ENCODE measurements around the gene PATE1. TPM values are rescaled to one million over a fixed set of nuclear protein-coding genes. Genes with fewer than 3 reads are reported as not detected.

The PATE1 gene
- polyA plus RNA-seq, 1 experiment, result not detected

DNA sequence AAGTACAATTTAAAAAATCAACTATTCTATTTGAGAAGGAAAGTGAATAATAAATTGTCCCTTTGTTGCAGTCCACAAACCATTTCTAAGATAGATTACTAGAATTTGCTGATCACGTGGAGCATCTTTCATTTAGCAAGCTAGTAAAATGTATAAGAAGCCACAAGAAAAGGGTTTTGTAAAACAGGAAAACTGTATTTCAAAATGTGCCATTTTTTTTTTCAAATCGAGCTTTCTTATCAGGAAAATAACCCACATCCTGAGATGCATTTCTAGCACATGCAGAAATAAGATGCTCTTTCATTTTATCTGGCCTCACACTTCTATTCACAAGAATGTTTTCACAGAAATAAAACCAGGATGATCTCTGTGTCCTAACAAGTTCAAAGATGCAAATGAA is 38.6 kb downstream of the PATE1 start:
- CTCF ChIA-PET, result no interaction called here
- Histone ChIP-seq H3K36me3 (ENCODE audit: control insufficient read depth, insufficient read depth, low read length) (no peaks in the 10 kb centered on the region), H3K27me3 (ENCODE audit: control insufficient read depth, insufficient read depth, low read length) (no peaks in the 10 kb centered on the region), H3K4me3 (ENCODE audit: low read depth, low read length) (no peak overlapping the region)
- POLR2A ChIA-PET, result no interaction called here
- TF ChIP-seq, protein P1, sequence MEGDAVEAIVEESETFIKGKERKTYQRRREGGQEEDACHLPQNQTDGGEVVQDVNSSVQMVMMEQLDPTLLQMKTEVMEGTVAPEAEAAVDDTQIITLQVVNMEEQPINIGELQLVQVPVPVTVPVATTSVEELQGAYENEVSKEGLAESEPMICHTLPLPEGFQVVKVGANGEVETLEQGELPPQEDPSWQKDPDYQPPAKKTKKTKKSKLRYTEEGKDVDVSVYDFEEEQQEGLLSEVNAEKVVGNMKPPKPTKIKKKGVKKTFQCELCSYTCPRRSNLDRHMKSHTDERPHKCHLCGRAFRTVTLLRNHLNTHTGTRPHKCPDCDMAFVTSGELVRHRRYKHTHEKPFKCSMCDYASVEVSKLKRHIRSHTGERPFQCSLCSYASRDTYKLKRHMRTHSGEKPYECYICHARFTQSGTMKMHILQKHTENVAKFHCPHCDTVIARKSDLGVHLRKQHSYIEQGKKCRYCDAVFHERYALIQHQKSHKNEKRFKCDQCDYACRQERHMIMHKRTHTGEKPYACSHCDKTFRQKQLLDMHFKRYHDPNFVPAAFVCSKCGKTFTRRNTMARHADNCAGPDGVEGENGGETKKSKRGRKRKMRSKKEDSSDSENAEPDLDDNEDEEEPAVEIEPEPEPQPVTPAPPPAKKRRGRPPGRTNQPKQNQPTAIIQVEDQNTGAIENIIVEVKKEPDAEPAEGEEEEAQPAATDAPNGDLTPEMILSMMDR (IDR thresholded peaks at IDR 0.05; ENCODE audit: insufficient read depth, low read depth, low read length), result no peak
- no peak for DNase-seq (ENCODE audit: low read depth)

DNA sequence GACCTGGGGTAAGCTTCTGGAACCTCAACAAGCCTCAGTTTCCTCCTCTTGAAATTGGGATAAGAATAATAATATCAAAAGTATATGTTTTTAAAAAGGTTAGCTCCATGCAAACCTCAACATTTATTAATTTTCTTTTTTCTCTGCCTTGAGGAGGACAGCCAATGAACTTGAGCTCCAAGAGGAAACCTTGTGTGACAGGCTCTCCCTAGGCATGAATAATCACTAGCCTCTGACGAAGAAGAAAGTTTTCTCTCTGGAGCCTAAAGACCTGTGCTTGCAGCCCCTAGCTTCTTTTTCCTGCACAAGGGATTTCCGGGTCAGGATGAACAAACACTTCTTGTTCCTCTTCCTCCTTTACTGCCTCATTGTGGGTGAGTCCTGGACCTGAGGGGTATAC is 41.7 kb downstream of the PATE1 start, which contains the start of gene PATE3:
Gene PATE3 (plus strand): TSS at position 301 of the 400 bp plus-strand sequence. CDS start 25 bp downstream, at position 326.
- Histone ChIP-seq H3K27me3 (ENCODE audit: control insufficient read depth, insufficient read depth, low read length) (no peaks in the 10 kb centered on the region), H3K36me3 (ENCODE audit: control insufficient read depth, insufficient read depth, low read length) (no peaks in the 10 kb centered on the region), H3K4me3 (ENCODE audit: low read depth, low read length) (no peak within 1 kb of the TSS)
- CTCF ChIA-PET, result no interaction called here
- DNase-seq (ENCODE audit: low read depth), result no peak
- TF ChIP-seq, protein P1 (IDR thresholded peaks at IDR 0.05; ENCODE audit: insufficient read depth, low read depth, low read length), result no peak
- POLR2A ChIA-PET, result no interaction called here

DNA sequence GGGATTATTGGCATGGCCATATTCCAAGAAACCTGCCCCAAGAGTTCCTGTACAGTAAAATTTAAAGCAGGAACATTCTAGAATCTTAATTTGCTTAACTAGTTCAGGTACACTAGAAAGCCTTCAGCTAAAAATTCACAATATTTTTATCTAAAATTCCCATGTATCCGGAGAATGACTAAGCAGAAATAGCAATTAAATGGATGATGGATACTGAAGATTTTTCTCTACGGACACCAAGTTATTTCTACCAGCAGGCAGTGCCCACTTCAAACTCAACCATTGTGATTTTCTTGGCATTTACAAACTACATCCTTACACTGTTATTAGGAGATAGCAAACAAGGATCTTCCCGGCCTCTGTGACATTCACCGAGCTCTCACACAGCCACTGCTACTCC is 44.7 kb downstream of the PATE1 start:
- POLR2A ChIA-PET, result no interaction called here
- no peak overlapping the region for H3K4me3 ChIP-seq (ENCODE audit: low read depth, low read length)

DNA sequence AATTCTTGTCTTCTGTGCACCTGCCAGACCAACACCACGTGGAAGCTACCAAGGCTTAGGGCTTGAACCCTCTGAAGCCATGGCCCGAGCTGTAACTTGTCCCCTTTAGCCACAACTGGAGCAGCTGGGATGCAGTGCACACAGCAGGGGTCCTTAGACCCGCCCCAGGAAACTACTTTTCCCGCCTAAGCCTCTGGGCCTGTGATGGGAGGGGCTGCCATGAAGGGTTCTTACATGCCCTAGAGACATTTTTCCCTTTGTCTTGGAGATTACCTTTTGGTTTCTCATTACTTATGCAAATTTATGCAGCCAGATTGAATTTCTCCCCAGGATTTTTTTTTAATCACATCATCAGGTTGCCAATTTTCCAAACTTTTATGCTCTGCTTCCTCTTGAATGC is 51.6 kb downstream of the PATE1 start:
- H3K36me3 ChIP-seq (ENCODE audit: control insufficient read depth, insufficient read depth, low read length), result no peaks in the 10 kb centered on the region

More for the DNA sequence above, 44.7 kb downstream of the PATE1 start:
- CTCF ChIA-PET, result no interaction called here
- TF ChIP-seq, protein P1 (IDR thresholded peaks at IDR 0.05; ENCODE audit: insufficient read depth, low read depth, low read length), result no peak
- no peaks in the 10 kb centered on the region for H3K27me3 ChIP-seq (ENCODE audit: control insufficient read depth, insufficient read depth, low read length)
- no peak for DNase-seq (ENCODE audit: low read depth)
- no peaks in the 10 kb centered on the region for H3K36me3 ChIP-seq (ENCODE audit: control insufficient read depth, insufficient read depth, low read length)

More for the DNA sequence above, 51.6 kb downstream of the PATE1 start:
- Histone ChIP-seq H3K27me3 (ENCODE audit: control insufficient read depth, insufficient read depth, low read length) (no peaks in the 10 kb centered on the region), H3K4me3 (ENCODE audit: low read depth, low read length) (no peak overlapping the region)
- TF ChIP-seq, protein P1 (IDR thresholded peaks at IDR 0.05; ENCODE audit: insufficient read depth, low read depth, low read length), result no peak
- POLR2A ChIA-PET, result no interaction called here
- CTCF ChIA-PET, result no interaction called here
- DNase-seq (ENCODE audit: low read depth), result no peak

Other genes starting within 250 kb of the PATE1 start
- gene EI24, start 176.8 kb upstream of the PATE1 start, polyA plus RNA-seq (2011; rRNA removed), result 72.1 and 114 TPM in 2 replicates
- gene STT3A, start 153.4 kb upstream of the PATE1 start, polyA plus RNA-seq (2011; rRNA removed), result 363 and 492 TPM in 2 replicates
- 11.4 and 25.2 TPM in 2 replicates for gene CHEK1, start 121.1 kb upstream of the PATE1 start, polyA plus RNA-seq (2011; rRNA removed)
- gene ACRV1, start 65.4 kb upstream of the PATE1 start, polyA plus RNA-seq (2011; rRNA removed), result 0.22 TPM in 1 of 2 replicates, not detected in the other
- not detected in 2 replicates for gene PATE2, start 32.5 kb downstream of the PATE1 start, polyA plus RNA-seq (2011; rRNA removed)
- gene PATE3, start 41.8 kb downstream of the PATE1 start, polyA plus RNA-seq (2011; rRNA removed), result not detected in 2 replicates
- gene PATE4, start 87.0 kb downstream of the PATE1 start, polyA plus RNA-seq (2011; rRNA removed), result not detected in 2 replicates
- 4.3 and 8.4 TPM in 2 replicates for gene HYLS1, start 141.4 kb downstream of the PATE1 start, polyA plus RNA-seq (2011; rRNA removed)
- gene PUS3, start 156.9 kb downstream of the PATE1 start, polyA plus RNA-seq (2011; rRNA removed), result 4.1 and 8.1 TPM in 2 replicates
- 0.13 TPM in 1 of 2 replicates, not detected in the other for gene DDX25, start 158.2 kb downstream of the PATE1 start, polyA plus RNA-seq (2011; rRNA removed)
- not detected in 2 replicates for gene VSIG10L2, start 199.8 kb downstream of the PATE1 start, polyA plus RNA-seq (2011; rRNA removed)

Measured in BJ (cell line).